Measurements from ENCODE around the gene C7orf57.

Gene C7orf57

DNA sequence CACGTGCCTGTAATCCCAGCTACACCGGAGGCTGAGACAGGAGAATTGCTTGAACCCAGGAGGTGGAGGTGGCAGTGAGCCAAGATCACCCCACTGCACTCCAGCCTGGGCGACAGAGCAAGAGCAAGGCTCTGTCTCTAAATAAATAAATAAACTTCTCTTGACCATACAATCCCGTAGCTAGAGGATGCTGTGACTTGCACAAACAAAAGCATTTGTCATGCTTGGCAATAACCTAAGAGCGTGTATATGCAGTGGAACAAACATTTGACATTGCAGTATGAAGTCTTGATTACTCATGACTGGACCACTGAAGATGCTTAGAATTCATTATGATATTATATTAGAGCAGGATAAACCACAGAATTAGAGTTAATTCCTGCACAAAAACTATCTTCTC lies 1.4 kb upstream of the C7orf57 start:
- Histone ChIP-seq H3K27me3 (ENCODE audit: control insufficient read depth, insufficient read depth, low read length) (peaks cover 14% of the 10 kb centered on the region), H3K27ac (ENCODE audit: low read length) (no peak overlapping the region), H3K9me3 (ENCODE audit: control insufficient read depth, insufficient read depth, low read length) (no peaks in the 10 kb centered on the region), H3K36me3 (ENCODE audit: control insufficient read depth, insufficient read depth, low read length) (no peaks in the 10 kb centered on the region), H3K4me3 (ENCODE audit: low read length) (no peak overlapping the region), H3K4me1 (ENCODE audit: control insufficient read depth, insufficient read depth, low read length) (peaks cover 3% of the 10 kb centered on the region)
- DNase-seq (ENCODE audit: low read depth, low spot score) = no peak
- no CpG with 5 or more reads among the region's 5 CpGs for WGBS (ENCODE audit: insufficient coverage, insufficient read length)

DNA sequence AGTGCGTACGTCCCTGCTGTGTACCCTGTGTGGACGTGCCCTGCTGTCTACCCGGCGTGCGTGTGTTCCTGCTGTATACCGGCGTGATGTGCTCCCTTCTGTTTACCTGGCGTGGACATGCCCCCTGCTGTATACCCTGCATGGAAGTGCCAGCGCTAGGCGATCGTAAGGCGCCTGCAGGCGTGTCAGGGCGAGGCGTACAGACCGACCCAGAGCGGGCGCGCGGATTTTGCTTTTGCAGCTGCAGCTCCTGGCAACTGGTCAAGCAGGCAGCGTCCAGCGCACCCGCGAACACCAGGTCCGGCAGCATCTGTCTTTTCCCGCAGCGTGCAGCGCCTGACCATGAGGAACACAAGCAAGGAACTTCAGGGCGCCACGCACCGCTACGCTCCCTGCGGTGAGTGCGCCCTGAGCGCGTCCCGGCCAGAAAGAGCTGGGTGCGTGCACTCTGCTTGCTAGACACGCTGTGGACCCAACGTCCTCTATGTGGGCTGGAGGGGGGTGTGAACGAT lies 680 bp downstream of the C7orf57 start:
- Histone ChIP-seq H3K27me3 (ENCODE audit: control insufficient read depth, insufficient read depth, low read length) (peaks cover 14% of the 10 kb centered on the region), H3K9me3 (ENCODE audit: control insufficient read depth, insufficient read depth, low read length) (no peaks in the 10 kb centered on the region), H3K4me3 (ENCODE audit: low read length) (peak overlapping the region; percentile 66; the same call in 1 of the 2 replicates), H3K4me1 (ENCODE audit: control insufficient read depth, insufficient read depth, low read length) (peaks cover 7% of the 10 kb centered on the region), H3K36me3 (ENCODE audit: control insufficient read depth, insufficient read depth, low read length) (no peaks in the 10 kb centered on the region), H3K27ac (ENCODE audit: low read length) (no peak overlapping the region)
- WGBS (ENCODE audit: insufficient coverage, insufficient read length) = no CpG with 5 or more reads among the region's 42 CpGs
- DNase-seq (ENCODE audit: low read depth, low spot score) = no peak

DNA sequence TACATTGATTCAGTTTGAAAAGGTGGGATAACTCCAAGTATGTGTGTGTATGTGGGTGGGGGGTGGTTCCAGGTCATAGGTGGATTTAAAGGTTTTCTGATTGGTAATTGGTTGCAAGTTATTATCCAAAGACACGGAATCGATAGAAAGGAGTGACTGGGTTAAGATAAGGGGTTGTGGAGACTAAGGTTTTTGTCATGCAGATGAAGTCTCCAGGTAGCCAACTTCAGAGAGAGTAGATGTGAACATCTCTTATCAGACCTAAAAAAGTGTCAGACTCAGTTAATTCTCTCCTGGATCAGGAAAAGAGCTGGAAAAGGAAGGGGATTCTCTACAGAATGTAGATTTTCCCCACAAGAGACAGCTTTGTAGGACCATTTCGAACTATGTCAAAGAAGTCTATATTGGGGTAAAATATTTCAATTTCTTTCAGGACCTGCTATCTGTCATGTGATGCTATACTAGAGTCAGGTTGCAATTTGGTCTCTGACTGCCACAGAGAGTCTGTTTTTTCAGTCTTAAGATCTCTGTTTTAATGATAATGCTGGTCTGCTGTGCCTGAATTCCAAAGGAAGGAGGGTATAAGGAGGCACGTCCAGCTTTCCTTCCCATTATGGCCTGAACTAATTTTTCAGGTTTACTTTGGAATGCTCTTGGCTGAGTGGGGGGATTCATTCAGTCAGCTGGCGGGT lies 3.6 kb downstream of the C7orf57 start:
- Histone ChIP-seq H3K9me3 (ENCODE audit: control insufficient read depth, insufficient read depth, low read length) (no peaks in the 10 kb centered on the region), H3K27ac (ENCODE audit: low read length) (no peak overlapping the region), H3K27me3 (ENCODE audit: control insufficient read depth, insufficient read depth, low read length) (peaks cover 14% of the 10 kb centered on the region), H3K36me3 (ENCODE audit: control insufficient read depth, insufficient read depth, low read length) (no peaks in the 10 kb centered on the region), H3K4me3 (ENCODE audit: low read length) (no peak overlapping the region), H3K4me1 (ENCODE audit: control insufficient read depth, insufficient read depth, low read length) (peaks cover 8% of the 10 kb centered on the region)
- DNase-seq (ENCODE audit: low read depth, low spot score) = no peak
- no CpG with 5 or more reads among the region's 5 CpGs for WGBS (ENCODE audit: insufficient coverage, insufficient read length)

DNA sequence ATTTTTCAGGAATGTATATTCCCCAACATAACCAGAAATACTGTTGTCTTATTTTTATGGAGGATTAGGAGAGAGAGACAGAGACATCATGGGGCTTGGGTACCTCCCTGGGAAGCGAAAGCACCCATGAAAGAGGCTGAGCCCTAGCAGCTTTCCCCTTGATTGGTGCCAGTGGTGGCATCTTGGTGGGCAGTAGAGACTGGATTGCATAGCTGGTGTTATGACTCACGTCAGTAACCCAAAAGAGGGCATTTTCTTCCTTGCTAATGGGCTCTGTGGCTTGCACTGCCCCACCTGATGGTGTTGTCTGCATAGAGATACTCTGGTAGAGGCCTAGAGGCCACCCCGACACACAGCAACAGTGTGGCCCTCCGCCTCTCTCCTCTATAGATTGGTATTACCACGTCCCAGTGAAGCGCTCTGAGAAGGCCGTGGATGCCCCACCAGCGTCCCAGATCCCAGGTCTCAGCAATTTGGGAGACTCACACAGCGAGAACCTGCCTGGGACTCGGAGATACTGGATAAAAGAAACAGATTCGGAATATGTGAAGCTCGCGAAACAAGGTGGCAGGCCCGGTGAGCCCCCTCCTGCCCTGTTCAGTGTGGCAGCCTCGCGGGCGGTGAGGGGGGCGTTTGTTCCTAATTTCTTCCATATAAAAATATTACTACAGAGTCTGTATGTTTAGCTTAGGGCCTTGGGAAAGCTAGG lies 5.8 kb downstream of the C7orf57 start:
- H3K4me3 ChIP-seq (ENCODE audit: low read length) = no peak overlapping the region
- H3K9me3 ChIP-seq (ENCODE audit: control insufficient read depth, insufficient read depth, low read length) = no peaks in the 10 kb centered on the region
- no peak overlapping the region for H3K27ac ChIP-seq (ENCODE audit: low read length)
- no peak for DNase-seq (ENCODE audit: low read depth, low spot score)
- peaks cover 6% of the 10 kb centered on the region; the same call in 1 of the 2 replicates for H3K4me1 ChIP-seq (ENCODE audit: control insufficient read depth, insufficient read depth, low read length)
- no peaks in the 10 kb centered on the region for H3K36me3 ChIP-seq (ENCODE audit: control insufficient read depth, insufficient read depth, low read length)
- WGBS (ENCODE audit: insufficient coverage, insufficient read length) = no CpG with 5 or more reads among the region's 18 CpGs
- peaks cover 10% of the 10 kb centered on the region for H3K27me3 ChIP-seq (ENCODE audit: control insufficient read depth, insufficient read depth, low read length)

- H3K27ac ChIP-seq (ENCODE audit: low read length) = no peak overlapping the region
- H3K4me1 ChIP-seq (ENCODE audit: control insufficient read depth, insufficient read depth, low read length) = peaks cover 6% of the 10 kb centered on the region; the same call in 1 of the 2 replicates
- peaks cover 5% of the 10 kb centered on the region; the same call in 1 of the 2 replicates for H3K27me3 ChIP-seq (ENCODE audit: control insufficient read depth, insufficient read depth, low read length)
- no peaks in the 10 kb centered on the region for H3K9me3 ChIP-seq (ENCODE audit: control insufficient read depth, insufficient read depth, low read length)
- H3K4me3 ChIP-seq (ENCODE audit: low read length) = no peak overlapping the region
- no CpG with 5 or more reads among the region's 3 CpGs for WGBS (ENCODE audit: insufficient coverage, insufficient read length)
- H3K36me3 ChIP-seq (ENCODE audit: control insufficient read depth, insufficient read depth, low read length) = no peaks in the 10 kb centered on the region
- DNase-seq (ENCODE audit: low read depth, low spot score) = no peak
Measured at GRCh38 chr7:48041653-48041970, 6.3 kb downstream of the C7orf57 start.

- peaks cover 6% of the 10 kb centered on the region; the same call in 1 of the 2 replicates for H3K4me1 ChIP-seq (ENCODE audit: control insufficient read depth, insufficient read depth, low read length)
- no peaks in the 10 kb centered on the region for H3K27me3 ChIP-seq (ENCODE audit: control insufficient read depth, insufficient read depth, low read length)
- H3K27ac ChIP-seq (ENCODE audit: low read length) = no peak overlapping the region
- H3K9me3 ChIP-seq (ENCODE audit: control insufficient read depth, insufficient read depth, low read length) = no peaks in the 10 kb centered on the region
- no peak overlapping the region for H3K4me3 ChIP-seq (ENCODE audit: low read length)
- DNase-seq (ENCODE audit: low read depth, low spot score) = no peak
- no peaks in the 10 kb centered on the region for H3K36me3 ChIP-seq (ENCODE audit: control insufficient read depth, insufficient read depth, low read length)
- no CpG with 5 or more reads among the region's 3 CpGs for WGBS (ENCODE audit: insufficient coverage, insufficient read length)
Measured at GRCh38 chr7:48042216-48042615, 6.9 kb downstream of the C7orf57 start.

- no CpG with 5 or more reads among the region's 3 CpGs for WGBS (ENCODE audit: insufficient coverage, insufficient read length)
- H3K36me3 ChIP-seq (ENCODE audit: control insufficient read depth, insufficient read depth, low read length) = no peaks in the 10 kb centered on the region
- H3K4me1 ChIP-seq (ENCODE audit: control insufficient read depth, insufficient read depth, low read length) = peaks cover 6% of the 10 kb centered on the region; the same call in 1 of the 2 replicates
- H3K27me3 ChIP-seq (ENCODE audit: control insufficient read depth, insufficient read depth, low read length) = no peaks in the 10 kb centered on the region
- no peak overlapping the region for H3K27ac ChIP-seq (ENCODE audit: low read length)
- H3K4me3 ChIP-seq (ENCODE audit: low read length) = no peak overlapping the region
- H3K9me3 ChIP-seq (ENCODE audit: control insufficient read depth, insufficient read depth, low read length) = no peaks in the 10 kb centered on the region
- no peak for DNase-seq (ENCODE audit: low read depth, low spot score)
Measured at GRCh38 chr7:48042636-48043035, 7.3 kb downstream of the C7orf57 start.

- no peak for DNase-seq (ENCODE audit: low read depth, low spot score)
- H3K27me3 ChIP-seq (ENCODE audit: control insufficient read depth, insufficient read depth, low read length) = no peaks in the 10 kb centered on the region
- H3K36me3 ChIP-seq (ENCODE audit: control insufficient read depth, insufficient read depth, low read length) = no peaks in the 10 kb centered on the region
- no peak overlapping the region for H3K4me3 ChIP-seq (ENCODE audit: low read length)
- no peak overlapping the region for H3K27ac ChIP-seq (ENCODE audit: low read length)
- peaks cover 3% of the 10 kb centered on the region; the same call in 1 of the 2 replicates for H3K4me1 ChIP-seq (ENCODE audit: control insufficient read depth, insufficient read depth, low read length)
- WGBS (ENCODE audit: insufficient coverage, insufficient read length) = no CpG with 5 or more reads among the region's 9 CpGs
- no peaks in the 10 kb centered on the region for H3K9me3 ChIP-seq (ENCODE audit: control insufficient read depth, insufficient read depth, low read length)
Measured at GRCh38 chr7:48045195-48045765, 9.9 kb downstream of the C7orf57 start.

- Histone ChIP-seq H3K27ac (ENCODE audit: low read length) (no peak overlapping the region), H3K27me3 (ENCODE audit: control insufficient read depth, insufficient read depth, low read length) (no peaks in the 10 kb centered on the region), H3K9me3 (ENCODE audit: control insufficient read depth, insufficient read depth, low read length) (no peaks in the 10 kb centered on the region), H3K4me1 (ENCODE audit: control insufficient read depth, insufficient read depth, low read length) (no peaks in the 10 kb centered on the region), H3K36me3 (ENCODE audit: control insufficient read depth, insufficient read depth, low read length) (no peaks in the 10 kb centered on the region), H3K4me3 (ENCODE audit: low read length) (no peak overlapping the region)
- no peak for DNase-seq (ENCODE audit: low read depth, low spot score)
- no CpG with 5 or more reads among the region's 14 CpGs for WGBS (ENCODE audit: insufficient coverage, insufficient read length)
Measured at GRCh38 chr7:48046458-48046857, 11.1 kb downstream of the C7orf57 start.

DNA sequence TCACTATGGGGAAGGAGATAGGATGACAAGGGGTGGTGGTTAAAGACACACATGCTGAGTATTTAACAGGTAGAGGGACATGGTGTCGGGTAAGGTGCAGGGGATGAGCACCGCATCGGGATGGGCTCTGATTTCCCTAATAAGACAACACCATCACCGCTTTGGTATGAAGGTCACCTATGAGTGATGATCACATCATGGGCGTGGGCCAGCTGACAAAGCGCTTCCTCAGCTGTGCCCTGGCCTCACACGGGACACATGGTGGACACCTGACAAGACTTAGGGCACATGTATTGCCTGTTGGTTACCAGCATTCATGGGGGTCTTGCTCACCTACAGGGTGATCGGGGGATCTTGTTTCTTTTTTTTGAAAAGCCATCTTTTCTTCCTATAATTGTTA lies 12.8 kb downstream of the C7orf57 start:
- Histone ChIP-seq H3K27ac (ENCODE audit: low read length) (no peak overlapping the region), H3K27me3 (ENCODE audit: control insufficient read depth, insufficient read depth, low read length) (no peaks in the 10 kb centered on the region), H3K4me1 (ENCODE audit: control insufficient read depth, insufficient read depth, low read length) (no peaks in the 10 kb centered on the region), H3K36me3 (ENCODE audit: control insufficient read depth, insufficient read depth, low read length) (no peaks in the 10 kb centered on the region), H3K9me3 (ENCODE audit: control insufficient read depth, insufficient read depth, low read length) (no peaks in the 10 kb centered on the region), H3K4me3 (ENCODE audit: low read length) (no peak overlapping the region)
- no CpG with 5 or more reads among the region's 8 CpGs for WGBS (ENCODE audit: insufficient coverage, insufficient read length)
- DNase-seq (ENCODE audit: low read depth, low spot score) = no peak

Measured in iPS DF 6.9 (cell line).